Gastrocnemius medialis (tissue), 4 donors: Measurements from ENCODE around the gene ZNF816.
"Not testable (repeated sequence)": the region's sequence is repeated elsewhere in the genome, so short reads cannot be mapped to it uniquely, and the experiment has no call there.

Source experiments
- CTCF ChIP-seq, 5 experiments: fragments of 450-650 bp in 3 of 5; fragments of 200-600 bp in 2 of 5; sonication (generic) in 2 of 5; IDR thresholded peaks in 4 of 5; conservative IDR thresholded peaks in 1 of 5; 1 replicate in 4 of 5; 2 replicates in 1 of 5; pipeline ENCODE4 v1.5.1; 2016 to 2019; ENCODE audit warnings: antibody characterized with exemption in 5 of 5, mild to moderate bottlenecking in 3 of 5, moderate library complexity in 3 of 5
- POLR2A ChIP-seq, 2 donors: fragments of 450-650 bp; IDR thresholded peaks; one replicate each; pipeline ENCODE4 v1.6.1; 2017; ENCODE audit warnings: antibody characterized with exemption in 2 of 2, mild to moderate bottlenecking in 2 of 2, moderate library complexity in 2 of 2

GRCh38 chr19:52941523-52941922 is 21.2 kb downstream of the ZNF816 start:
- TF ChIP-seq POLR2A (IDR thresholded peaks at IDR 0.05); CTCF (IDR thresholded peaks at IDR 0.05 in 4 of 5, conservative IDR thresholded peaks at IDR 0.05 in 1 of 5): not testable (repeated sequence)
